Neural cell (in vitro differentiated cells): ENCODE measurements around the gene DNAAF1. TPM values are rescaled to one million over a fixed set of nuclear protein-coding genes. Genes with fewer than 3 reads are reported as not detected.

Source experiments
- H2AFZ ChIP-seq: fragments of 200-600, 300-800 bp; sonication (generic), shearing (Covaris generic); 2 replicates; pipeline ENCODE4 v1.6.0; 2014; ENCODE audit warnings: low read depth, mild to moderate bottlenecking, antibody characterized with exemption, low read length, moderate library complexity
- H3F3A ChIP-seq: fragments of 200-600 bp; shearing (Covaris generic); 2 replicates; pipeline ENCODE4 v1.6.1; 2016; ENCODE audit warnings: mild to moderate bottlenecking, moderate library complexity, mixed read lengths, antibody characterized with exemption, low read length; ENCODE audit not compliant: insufficient read depth, poor library complexity, severe bottlenecking
- H3K27ac ChIP-seq: fragments of 200-600, 300-800 bp; sonication (generic), shearing (Covaris generic); 2 replicates; pipeline ENCODE4 v1.5.1; 2014; ENCODE audit warnings: mild to moderate bottlenecking, low read length, moderate library complexity
- H3K27me3 ChIP-seq: fragments of 300-800, 200-600 bp; sonication (generic), shearing (Covaris generic); 2 replicates; pipeline ENCODE4 v1.6.0; 2014; ENCODE audit warnings: mild to moderate bottlenecking, low read depth, low read length, moderate library complexity; ENCODE audit not compliant: insufficient read depth
- H3K36me3 ChIP-seq: fragments of 300-800, 200-600 bp; sonication (generic), shearing (Covaris generic); 2 replicates; pipeline ENCODE4 v1.5.1; 2014; ENCODE audit warnings: mild to moderate bottlenecking, antibody characterized with exemption, low read length, moderate library complexity; ENCODE audit not compliant: insufficient read depth
- H3K4me2 ChIP-seq: fragments of 300-800, 200-600 bp; sonication (generic), shearing (Covaris generic); 2 replicates; pipeline ENCODE4 v1.6.0; 2014; ENCODE audit warnings: mild to moderate bottlenecking, low read length
- H3K4me3 ChIP-seq: fragments of 300-800, 200-600 bp; sonication (generic), shearing (Covaris generic); 2 replicates; pipeline ENCODE4 v1.5.1; 2014; ENCODE audit warnings: mild to moderate bottlenecking, low read length, moderate library complexity
- H3K79me2 ChIP-seq: fragments of 200-600 bp; shearing (Covaris generic); replicated peaks from 2 replicates; pipeline ENCODE4 v1.6.0; 2014; ENCODE audit warnings: mild to moderate bottlenecking, low read length, moderate library complexity; ENCODE audit not compliant: insufficient read depth
- H3K9ac ChIP-seq: fragments of 300-800, 200-600 bp; sonication (generic), shearing (Covaris generic); 2 replicates; pipeline ENCODE4 v1.6.1; 2016; ENCODE audit warnings: mild to moderate bottlenecking, low read length, mixed read lengths
- H3K9me2 ChIP-seq: fragments of 200-600 bp; shearing (Covaris generic); 2 replicates; pipeline ENCODE4 v1.6.1; 2016; ENCODE audit warnings: mild to moderate bottlenecking, low read length, mixed read lengths; ENCODE audit not compliant: insufficient read depth
- H3K9me3 ChIP-seq: fragments of 200-600, 300-800 bp; sonication (generic), shearing (Covaris generic); 2 replicates; pipeline ENCODE4 v1.6.1; 2016; ENCODE audit warnings: mild to moderate bottlenecking, mixed run types, low read length, moderate library complexity, mixed read lengths
- H4K20me1 ChIP-seq: fragments of 200-600 bp; shearing (Covaris generic); 2 replicates; pipeline ENCODE4 v1.6.1; 2016; ENCODE audit warnings: mild to moderate bottlenecking, mixed run types; ENCODE audit not compliant: insufficient read depth
- EP300 ChIP-seq: fragments of 450-650 bp; conservative IDR thresholded peaks from 2 replicates; pipeline ENCODE4 v1.6.1; 2014; ENCODE audit warnings: antibody characterized with exemption, mild to moderate bottlenecking, moderate library complexity; ENCODE audit not compliant: poor library complexity, severe bottlenecking
- EZH2 ChIP-seq: fragments of 200-600, 300-800 bp; shearing (Covaris generic), sonication (generic); IDR thresholded peaks from 2 replicates; pipeline ENCODE4 v1.6.1; 2014; ENCODE audit warnings: antibody characterized with exemption, low read length, borderline replicate concordance, mild to moderate bottlenecking; ENCODE audit not compliant: insufficient read depth, poor library complexity, severe bottlenecking
- MXI1 ChIP-seq: fragments of 450-650 bp; conservative IDR thresholded peaks from 2 replicates; pipeline ENCODE4 v1.6.1; 2014; ENCODE audit warnings: antibody characterized with exemption, mild to moderate bottlenecking; ENCODE audit not compliant: poor library complexity, severe bottlenecking
- POLR2AphosphoS5 ChIP-seq: IDR thresholded peaks from 2 replicates; pipeline ENCODE4 v1.6.1; 2012
- RAD21 ChIP-seq: fragments of 450-650 bp; conservative IDR thresholded peaks from 2 replicates; pipeline ENCODE4 v1.6.1; 2014; ENCODE audit warnings: antibody characterized with exemption, mild to moderate bottlenecking, moderate library complexity
- REST ChIP-seq: IDR thresholded peaks from 2 replicates; pipeline ENCODE4 v1.6.1; 2012; ENCODE audit warnings: borderline replicate concordance
- SMC3 ChIP-seq: fragments of 450-650 bp; conservative IDR thresholded peaks from 2 replicates; pipeline ENCODE4 v1.6.1; 2014; ENCODE audit warnings: antibody characterized with exemption, mild to moderate bottlenecking, moderate library complexity; ENCODE audit not compliant: poor library complexity
- TAF1 ChIP-seq: IDR thresholded peaks from 2 replicates; pipeline ENCODE4 v1.6.1; 2012; ENCODE audit warnings: low read depth
- polyA plus RNA-seq: library from polyadenylated mRNA; depleted of rRNA; stranded (reverse); fragments of >200 nt; gene quantifications from 2 replicates; pipeline ENCODE4 v1.2.3, GENCODE V29; 2014
- TF ChIP-seq, protein P1 (sequence below): fragments of 450-650 bp; IDR thresholded peaks from 2 replicates; pipeline ENCODE4 v1.5.1; 2014; ENCODE audit warnings: antibody characterized with exemption, mild to moderate bottlenecking, moderate library complexity; ENCODE audit not compliant: poor library complexity, severe bottlenecking

The DNAAF1 gene
- polyA plus RNA-seq, 1 donor from 2014 or later: 0.71 TPM

- H2AFZ ChIP-seq: no peak overlapping the region
- H3K27me3 ChIP-seq: no peaks in the 10 kb centered on the region
- H4K20me1 ChIP-seq: no peaks in the 10 kb centered on the region
- no peak overlapping the region for H3K27ac ChIP-seq
- H3K79me2 ChIP-seq: no peaks in the 10 kb centered on the region
- H3K4me3 ChIP-seq: no peak overlapping the region
- H3K9ac ChIP-seq: no peak overlapping the region
- H3K36me3 ChIP-seq: no peaks in the 10 kb centered on the region
- no peaks in the 10 kb centered on the region for H3K9me2 ChIP-seq
- no peak overlapping the region for H3K4me2 ChIP-seq
- H3F3A ChIP-seq: no peaks in the 10 kb centered on the region
- no peak for TF ChIP-seq REST
- no peak for TF ChIP-seq EP300
- TF ChIP-seq EZH2: no peak
- TF ChIP-seq POLR2AphosphoS5: no peak
- TF ChIP-seq RAD21: no peak
- no peak for TF ChIP-seq MXI1
- TF ChIP-seq TAF1: no peak
- no peaks in the 10 kb centered on the region for H3K9me3 ChIP-seq
Measured at GRCh38 chr16:84178146-84178765, 33.1 kb downstream of the DNAAF1 start.

DNA sequence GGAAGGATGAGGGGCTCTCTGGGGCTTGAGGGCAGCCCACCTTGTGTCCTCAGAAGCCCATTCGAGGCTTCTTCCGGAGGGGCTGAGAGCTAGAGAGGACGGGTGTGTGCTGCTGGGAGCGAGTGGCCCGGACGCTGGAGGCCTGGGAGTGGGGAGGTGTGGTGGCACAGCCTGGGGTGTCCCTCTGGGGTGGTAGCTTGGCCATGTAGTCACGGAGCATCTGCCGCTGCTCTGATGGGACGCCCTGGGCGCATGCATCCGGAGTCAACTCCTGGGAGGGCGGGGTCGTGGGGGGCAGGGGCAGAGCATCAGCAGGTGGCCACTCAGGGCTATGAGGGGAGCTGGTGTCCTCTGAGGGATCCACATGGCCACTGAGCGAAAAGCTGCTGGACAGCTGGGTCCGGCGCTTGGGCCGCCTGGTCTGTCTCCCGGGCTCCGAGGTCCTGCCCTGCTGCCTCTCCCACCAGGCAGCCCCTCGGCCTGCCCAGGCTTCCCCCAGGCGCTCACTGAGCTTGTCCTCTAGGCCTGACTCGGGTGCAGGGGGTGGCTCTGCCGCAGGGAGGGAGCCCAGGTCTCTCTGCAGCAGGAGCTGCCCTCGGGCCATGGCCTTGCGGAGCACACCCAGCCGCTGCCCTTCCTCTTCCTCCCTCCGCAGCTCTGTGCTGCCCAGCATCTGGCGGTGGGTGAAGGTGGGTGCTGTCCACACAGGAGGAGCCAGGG is 33.9 kb downstream of the DNAAF1 start:
- no peak overlapping the region for H2AFZ ChIP-seq
- H4K20me1 ChIP-seq: no peaks in the 10 kb centered on the region
- H3K9me3 ChIP-seq: no peaks in the 10 kb centered on the region
- TF ChIP-seq RAD21 (no peak), REST (no peak), POLR2AphosphoS5 (no peak), MXI1 (no peak), TAF1 (no peak), SMC3 (no peak), EP300 (no peak), EZH2 (no peak)
- TF ChIP-seq, protein P1, sequence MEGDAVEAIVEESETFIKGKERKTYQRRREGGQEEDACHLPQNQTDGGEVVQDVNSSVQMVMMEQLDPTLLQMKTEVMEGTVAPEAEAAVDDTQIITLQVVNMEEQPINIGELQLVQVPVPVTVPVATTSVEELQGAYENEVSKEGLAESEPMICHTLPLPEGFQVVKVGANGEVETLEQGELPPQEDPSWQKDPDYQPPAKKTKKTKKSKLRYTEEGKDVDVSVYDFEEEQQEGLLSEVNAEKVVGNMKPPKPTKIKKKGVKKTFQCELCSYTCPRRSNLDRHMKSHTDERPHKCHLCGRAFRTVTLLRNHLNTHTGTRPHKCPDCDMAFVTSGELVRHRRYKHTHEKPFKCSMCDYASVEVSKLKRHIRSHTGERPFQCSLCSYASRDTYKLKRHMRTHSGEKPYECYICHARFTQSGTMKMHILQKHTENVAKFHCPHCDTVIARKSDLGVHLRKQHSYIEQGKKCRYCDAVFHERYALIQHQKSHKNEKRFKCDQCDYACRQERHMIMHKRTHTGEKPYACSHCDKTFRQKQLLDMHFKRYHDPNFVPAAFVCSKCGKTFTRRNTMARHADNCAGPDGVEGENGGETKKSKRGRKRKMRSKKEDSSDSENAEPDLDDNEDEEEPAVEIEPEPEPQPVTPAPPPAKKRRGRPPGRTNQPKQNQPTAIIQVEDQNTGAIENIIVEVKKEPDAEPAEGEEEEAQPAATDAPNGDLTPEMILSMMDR: no peak
- H3K9me2 ChIP-seq: no peaks in the 10 kb centered on the region
- H3K27ac ChIP-seq: no peak overlapping the region
- H3K4me3 ChIP-seq: no peak overlapping the region
- H3K79me2 ChIP-seq: no peaks in the 10 kb centered on the region
- no peak overlapping the region for H3K9ac ChIP-seq
- H3K4me2 ChIP-seq: no peak overlapping the region
- no peaks in the 10 kb centered on the region for H3F3A ChIP-seq
- H3K36me3 ChIP-seq: no peaks in the 10 kb centered on the region
- no peaks in the 10 kb centered on the region for H3K27me3 ChIP-seq
